Mucosa of stomach (tissue), 1 donor: Measurements from ENCODE around the gene EVX2.

Experiments used
- H3K27me3 ChIP-seq: one replicate; pipeline ENCODE4 v1.7.0; 2013; ENCODE audit warnings: mild to moderate bottlenecking, low read length; ENCODE audit not compliant: control insufficient read depth, insufficient read depth
- H3K36me3 ChIP-seq: one replicate; pipeline ENCODE4 v1.7.0; 2013; ENCODE audit warnings: low read length; ENCODE audit not compliant: control insufficient read depth, insufficient read depth
- H3K4me1 ChIP-seq: one replicate; pipeline ENCODE4 v1.7.0; 2013; ENCODE audit warnings: mild to moderate bottlenecking, low read length; ENCODE audit not compliant: control insufficient read depth, insufficient read depth
- H3K4me3 ChIP-seq: one replicate; pipeline ENCODE4 v1.7.0; 2013; ENCODE audit warnings: low read length
- H3K9ac ChIP-seq: one replicate; pipeline ENCODE4 v1.7.0; 2013; ENCODE audit warnings: mild to moderate bottlenecking, low read length, moderate library complexity
- H3K9me3 ChIP-seq: one replicate; pipeline ENCODE4 v1.7.0; 2013; ENCODE audit warnings: mild to moderate bottlenecking, low read length, moderate library complexity; ENCODE audit not compliant: control insufficient read depth
- donor health status: Pancreatic carcinoma.

The EVX2 gene

GRCh38 chr2:176087330-176088047, 3.7 kb upstream of the EVX2 start:
- Histone ChIP-seq H3K4me1 (peaks cover 20% of the 10 kb centered on the region), H3K4me3 (no peak overlapping the region), H3K9ac (no peak overlapping the region), H3K9me3 (peaks cover 3% of the 10 kb centered on the region), H3K27me3 (peaks cover 99% of the 10 kb centered on the region), H3K36me3 (no peaks in the 10 kb centered on the region)

- Histone ChIP-seq H3K27me3 (peaks cover 100% of the 10 kb centered on the region), H3K9ac (no peak overlapping the region), H3K4me3 (no peak overlapping the region), H3K4me1 (peaks cover 20% of the 10 kb centered on the region), H3K36me3 (no peaks in the 10 kb centered on the region), H3K9me3 (peaks cover 3% of the 10 kb centered on the region)
Measured at GRCh38 chr2:176085861-176086771, 2.4 kb upstream of the EVX2 start.

GRCh38 chr2:176085120-176085788, 1.5 kb upstream of the EVX2 start:
- H3K9me3 ChIP-seq: peaks cover 3% of the 10 kb centered on the region
- no peak overlapping the region for H3K9ac ChIP-seq
- H3K4me3 ChIP-seq: no peak overlapping the region
- H3K4me1 ChIP-seq: peaks cover 24% of the 10 kb centered on the region
- H3K27me3 ChIP-seq: peaks cover 99% of the 10 kb centered on the region
- no peaks in the 10 kb centered on the region for H3K36me3 ChIP-seq

DNA sequence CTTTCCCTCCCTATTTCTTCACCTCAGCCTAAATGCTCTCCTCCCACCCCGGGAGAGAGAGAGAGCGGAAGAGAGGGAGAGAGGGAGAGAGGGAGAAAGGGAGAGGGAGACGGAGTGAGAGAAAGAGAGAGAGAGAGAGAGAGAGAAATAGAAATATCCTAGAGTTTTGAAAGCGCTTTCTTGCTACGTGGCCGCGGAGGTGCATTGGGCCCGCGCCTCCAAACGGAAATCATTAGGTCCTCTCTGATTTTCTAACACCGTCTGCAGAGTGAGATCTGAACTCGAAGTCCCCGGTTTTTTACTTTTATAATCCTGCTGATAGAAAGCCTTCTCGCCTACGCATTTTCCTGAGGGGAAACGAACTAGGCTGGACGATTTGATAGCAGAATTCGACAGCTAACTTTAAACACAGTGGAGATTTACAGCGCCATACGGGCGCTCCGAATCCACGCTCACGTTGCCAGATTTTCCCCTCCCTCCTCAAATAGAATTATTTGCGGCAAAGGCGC, 903 bp upstream of the EVX2 start:
- no peak overlapping the region for H3K4me3 ChIP-seq
- H3K36me3 ChIP-seq: no peaks in the 10 kb centered on the region
- H3K9me3 ChIP-seq: peaks cover 3% of the 10 kb centered on the region
- peaks cover 97% of the 10 kb centered on the region for H3K27me3 ChIP-seq
- no peak overlapping the region for H3K9ac ChIP-seq
- H3K4me1 ChIP-seq: peaks cover 26% of the 10 kb centered on the region

DNA sequence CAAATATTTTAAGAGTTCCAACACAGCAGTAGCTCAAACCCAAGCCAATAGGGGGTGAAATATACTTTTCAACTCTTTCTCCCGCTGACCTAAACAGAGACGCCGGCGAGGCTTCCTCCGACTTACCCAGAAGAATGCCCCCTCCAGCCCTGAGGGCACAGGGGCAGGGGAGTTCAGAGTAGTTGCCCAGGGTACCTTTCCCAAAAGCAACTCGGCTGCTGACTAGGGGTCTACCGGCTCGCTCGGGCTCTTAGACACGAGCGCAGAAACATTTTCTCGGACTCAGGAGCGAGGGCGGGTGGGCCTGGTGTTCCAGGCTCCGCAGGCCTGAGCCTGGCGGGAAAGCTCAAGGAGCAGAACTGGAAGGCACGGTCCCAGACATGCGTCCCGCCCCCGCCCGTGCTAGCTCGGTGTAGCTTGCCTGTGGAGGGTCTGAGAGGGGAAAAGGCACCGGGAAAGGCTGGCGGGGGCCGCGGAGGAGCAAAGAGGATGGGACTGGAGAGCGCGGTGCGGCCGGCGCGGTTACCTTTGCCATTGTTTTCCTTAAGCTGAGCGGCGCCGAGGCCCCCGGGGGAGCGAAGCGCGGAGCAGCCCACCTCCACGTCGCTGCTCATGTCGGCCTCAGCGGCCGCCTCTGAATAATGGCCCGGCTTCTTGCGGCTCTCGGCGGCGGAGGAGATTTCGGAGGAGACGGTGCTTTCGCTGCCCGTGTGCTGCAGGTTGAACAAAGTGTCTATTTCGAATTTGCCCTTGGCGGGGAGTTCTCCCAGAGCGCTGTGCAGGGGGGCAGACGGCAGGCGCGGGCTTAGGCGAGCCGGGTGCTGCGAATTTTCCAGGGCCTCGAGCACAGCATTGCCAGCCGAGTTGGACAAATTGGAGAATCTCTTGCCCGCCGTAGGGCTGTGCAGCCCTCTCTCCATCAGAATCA, 674 bp downstream of the EVX2 start:
- peaks cover 26% of the 10 kb centered on the region for H3K4me1 ChIP-seq
- H3K36me3 ChIP-seq: no peaks in the 10 kb centered on the region
- peaks cover 3% of the 10 kb centered on the region for H3K9me3 ChIP-seq
- H3K9ac ChIP-seq: no peak overlapping the region
- peaks cover 97% of the 10 kb centered on the region for H3K27me3 ChIP-seq
- no peak overlapping the region for H3K4me3 ChIP-seq

- Histone ChIP-seq H3K9me3 (peaks cover 3% of the 10 kb centered on the region), H3K4me1 (peaks cover 22% of the 10 kb centered on the region), H3K27me3 (peaks cover 94% of the 10 kb centered on the region), H3K9ac (no peak overlapping the region), H3K4me3 (no peak overlapping the region), H3K36me3 (no peaks in the 10 kb centered on the region)
Measured at GRCh38 chr2:176082525-176082823, 1.3 kb downstream of the EVX2 start.

- peaks cover 22% of the 10 kb centered on the region for H3K4me1 ChIP-seq
Measured at GRCh38 chr2:176081837-176082524, 1.8 kb downstream of the EVX2 start.

GRCh38 chr2:176081376-176081836, 2.4 kb downstream of the EVX2 start:
- Histone ChIP-seq H3K27me3 (peaks cover 93% of the 10 kb centered on the region), H3K4me1 (peaks cover 22% of the 10 kb centered on the region), H3K9me3 (peaks cover 3% of the 10 kb centered on the region), H3K4me3 (no peak overlapping the region), H3K36me3 (no peaks in the 10 kb centered on the region), H3K9ac (no peak overlapping the region)

More at GRCh38 chr2:176081837-176082524, 1.8 kb downstream of the EVX2 start:
- no peaks in the 10 kb centered on the region for H3K36me3 ChIP-seq
- H3K4me3 ChIP-seq: no peak overlapping the region
- H3K27me3 ChIP-seq: peaks cover 93% of the 10 kb centered on the region
- no peak overlapping the region for H3K9ac ChIP-seq
- peaks cover 3% of the 10 kb centered on the region for H3K9me3 ChIP-seq

DNA sequence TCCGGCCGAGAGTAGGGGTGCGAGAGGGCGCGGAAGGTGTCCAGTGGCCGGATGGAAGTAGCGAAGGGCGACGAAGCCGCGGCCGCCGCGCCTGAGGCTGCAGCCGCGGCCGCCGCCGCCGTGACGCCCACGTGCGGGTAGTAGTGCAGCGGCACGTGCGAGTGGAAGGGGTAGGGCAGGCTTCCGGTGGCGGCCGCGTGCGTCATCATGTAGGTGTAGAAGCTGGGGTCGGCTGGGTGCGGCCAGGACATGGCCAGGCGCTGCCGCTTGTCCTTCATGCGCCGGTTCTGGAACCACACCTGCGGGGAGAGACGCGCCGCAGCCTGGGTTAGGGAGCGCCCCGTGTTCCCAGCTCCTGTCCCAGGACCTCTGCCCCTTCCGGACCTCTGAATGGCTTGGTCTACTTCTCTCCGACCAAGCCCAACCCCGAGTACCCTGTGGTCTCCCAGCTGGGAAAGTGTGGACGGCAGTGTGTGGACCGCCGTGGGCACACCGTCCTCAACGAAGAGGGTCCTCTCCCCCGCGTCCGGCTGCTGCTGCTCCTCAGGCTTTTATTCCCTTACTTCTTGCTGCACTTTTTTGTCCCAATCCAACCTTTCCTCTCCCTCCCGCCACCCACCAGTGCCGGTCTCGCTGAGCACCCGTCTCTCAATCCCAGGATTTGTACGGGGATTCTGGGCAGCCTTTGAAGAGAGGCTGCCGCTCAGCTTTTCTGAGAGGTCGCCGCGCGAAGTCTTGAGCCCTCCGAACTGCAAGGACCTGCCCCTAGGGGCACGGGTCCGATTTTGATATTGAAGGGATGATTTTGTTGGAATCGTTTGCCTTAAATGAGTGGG, 3.0 kb downstream of the EVX2 start:
- Histone ChIP-seq H3K9me3 (peaks cover 3% of the 10 kb centered on the region), H3K4me3 (no peak overlapping the region), H3K27me3 (peaks cover 91% of the 10 kb centered on the region), H3K36me3 (no peaks in the 10 kb centered on the region), H3K9ac (no peak overlapping the region), H3K4me1 (peaks cover 16% of the 10 kb centered on the region)

DNA sequence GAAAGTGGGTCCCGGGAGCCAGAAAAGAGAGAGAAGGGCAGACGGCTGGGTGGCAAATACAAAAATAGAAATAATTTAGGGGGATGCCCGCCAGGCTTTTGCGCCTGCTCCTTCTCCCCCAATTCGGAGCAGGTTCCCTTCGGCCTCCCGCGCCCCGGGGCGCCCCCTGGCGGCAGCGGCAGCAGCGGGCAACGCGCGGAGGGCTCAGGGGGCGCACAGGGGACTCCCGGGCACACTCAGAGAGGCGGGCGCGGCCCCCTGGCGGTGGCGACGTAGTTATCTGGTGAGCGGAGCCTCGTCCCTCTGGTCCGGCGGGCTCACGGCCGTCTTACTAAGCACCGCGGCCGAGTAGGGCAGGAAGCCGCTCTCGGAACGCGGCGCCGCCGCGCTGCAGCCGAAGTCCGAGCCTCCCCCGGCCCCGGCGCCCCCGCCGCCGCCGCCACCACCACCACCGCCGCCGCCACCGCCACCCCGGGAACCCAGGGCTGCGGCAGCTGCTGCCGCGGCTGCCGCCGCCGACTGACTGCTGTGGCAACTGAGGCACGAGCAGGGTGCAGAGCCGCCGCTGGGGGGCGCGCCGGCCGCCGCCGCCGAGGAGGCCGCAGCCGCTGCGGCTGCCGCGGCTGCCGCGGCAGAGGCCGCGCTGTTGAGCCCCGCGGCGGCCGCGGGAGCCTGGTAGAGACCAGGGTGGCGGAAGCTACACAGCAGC, 3.8 kb downstream of the EVX2 start:
- Histone ChIP-seq H3K4me1 (peaks cover 12% of the 10 kb centered on the region), H3K27me3 (peaks cover 91% of the 10 kb centered on the region), H3K36me3 (no peaks in the 10 kb centered on the region), H3K9me3 (peaks cover 3% of the 10 kb centered on the region), H3K4me3 (no peak overlapping the region), H3K9ac (no peak overlapping the region)
